Heart left ventricle (tissue), 13 donors: Measurements from ENCODE around the gene MEGF11.

ENCODE experiments used
- CTCF ChIP-seq, 12 donors: fragments of 200-600 bp; sonication (generic) in 4 of 12; IDR thresholded peaks; one replicate each; pipeline versions ENCODE4 v1.5.0 to v1.8.0; 2018 to 2022; ENCODE audit warnings: antibody characterized with exemption in 12 of 12, mild to moderate bottlenecking in 5 of 12
- POLR2A ChIP-seq, 2 donors: fragments of 450-650 bp; IDR thresholded peaks; one replicate each; pipeline ENCODE4 v1.6.1; 2017; ENCODE audit warnings: antibody characterized with exemption in 2 of 2, mild to moderate bottlenecking in 2 of 2, moderate library complexity in 2 of 2
- donor health status: ischemic (EF 13 %, LVEDD 7.1; RV severe dilation, severe dysfunction).
- donor health status: DM: no; HTN: yes; CAD: no.
- donor health status: DM: no; HTN: no; CAD: no.
- donor health status: ischemic (EF 25% LVEDD 6.9; RV normal size, moderate dysfunction).
- donor health status: ischemic (EF 25% LVEDD 5.7; RV mildly dilated, moderate dysfunction).
- donor health status: ischemic (EF 35%, LVEDD 5.7; RV mildly dilated, moderate dysfunction).
- donor health status: nonischemic (EF 11% LVEDD 7.7; RV severe dilation, severe dysfunction).
- donor health status: DM: yes; HTN: yes; CAD: no.
- donor health status: PGD.
- donor health status: ischemic (EF 29% LVEDD 5.4; RV normal size, mild dysfunction).
- donor health status: nonischemic (EF 23%, LVEDD 6.1; RV moderate dilation, normal function).

- TF ChIP-seq POLR2A (IDR thresholded peaks at IDR 0.05) (no peak), CTCF (IDR thresholded peaks at IDR 0.05) (no peak)
Observed at GRCh38 chr15:66216806-66217205, 36.7 kb downstream of the MEGF11 start.
